LNCaP clone FGC (cell line): ENCODE data around the gene ZMYND12.
A peak's percentile ranks its signal among the peaks of the same experiment; 100 is the strongest.

Experiments used
- DNase-seq: peaks from one replicate; pipeline ENCODE4 v3.0.0-alpha.2; 2011; ENCODE audit warnings: low read depth
- H3K4me3 ChIP-seq: 2 replicates; pipeline ENCODE4 v1.5.1; 2011; ENCODE audit warnings: mild to moderate bottlenecking, low read depth, low read length, control low read depth
- CTCF ChIP-seq: IDR thresholded peaks from 2 replicates; pipeline ENCODE4 v1.5.1; 2012; ENCODE audit warnings: mild to moderate bottlenecking; ENCODE audit not compliant: control insufficient read depth, insufficient read depth; ENCODE audit errors: extremely low read depth

Gene ZMYND12

DNA sequence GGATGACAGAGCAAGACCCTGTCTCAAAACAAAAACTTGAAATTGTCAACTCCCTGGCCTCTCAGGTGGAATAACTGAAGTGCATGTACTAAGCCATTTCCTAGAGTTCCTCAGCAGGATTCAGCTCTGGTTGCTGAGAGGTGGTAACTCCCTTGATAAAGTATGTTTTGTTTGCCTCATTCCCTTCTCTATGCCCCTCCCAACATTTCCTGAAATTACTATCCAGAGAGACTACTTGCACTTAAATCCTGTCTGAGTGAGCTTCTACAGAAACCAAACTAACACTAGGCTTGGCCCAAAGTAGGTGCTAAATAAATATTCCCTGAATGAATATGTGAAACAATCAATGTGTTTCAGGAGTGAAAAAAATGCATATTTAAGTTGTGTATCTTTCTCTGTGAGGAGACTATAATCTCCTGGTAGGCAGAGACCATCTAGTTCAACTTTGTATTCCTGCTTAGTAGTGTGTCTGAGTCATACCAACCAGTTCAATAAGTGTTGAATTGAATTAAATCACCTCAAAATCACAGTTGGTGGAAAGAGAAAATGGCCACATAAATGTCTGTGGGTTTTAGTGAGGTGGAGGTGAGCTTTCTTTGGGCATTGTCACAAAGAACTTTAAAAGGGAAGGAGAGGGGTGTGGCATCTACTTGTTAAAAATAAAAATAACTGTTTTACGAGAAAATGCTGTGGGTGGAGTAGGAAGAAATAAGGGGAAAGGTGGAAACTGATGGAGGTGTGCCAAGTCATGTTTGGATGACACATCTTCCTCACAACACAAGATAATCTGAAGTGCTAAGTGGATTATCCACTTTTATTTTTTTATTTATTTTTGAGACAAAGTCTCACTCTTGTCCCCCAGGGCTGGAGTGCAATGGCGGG is 62.6 kb downstream of the ZMYND12 start:
- no peak overlapping the region for H3K4me3 ChIP-seq
- no peak for TF ChIP-seq CTCF
- peak; percentile 56 for DNase-seq

GRCh38 chr1:42392255-42392654 is 63.6 kb downstream of the ZMYND12 start:
- no peak overlapping the region for H3K4me3 ChIP-seq
- DNase-seq, result no peak
- no peak for TF ChIP-seq CTCF

DNA sequence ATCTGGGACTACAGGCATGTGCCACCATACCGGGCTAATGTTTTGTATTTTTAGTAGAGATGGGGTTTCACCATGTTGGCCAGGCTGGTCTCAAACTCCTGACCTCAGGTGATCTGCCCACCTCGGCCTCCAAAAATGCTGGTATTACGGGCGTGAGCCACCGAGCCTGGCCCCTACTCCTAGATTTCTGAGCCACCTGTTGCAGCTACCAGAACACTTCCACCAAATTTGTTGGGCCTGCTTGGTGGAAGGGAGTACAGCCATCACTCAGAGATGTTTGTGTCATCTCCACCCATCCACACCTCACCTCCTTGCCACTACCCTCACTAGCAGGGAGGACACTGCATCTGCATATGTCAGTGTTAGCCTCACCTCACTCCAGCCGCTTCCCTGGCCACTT is 69.8 kb downstream of the ZMYND12 start:
- DNase-seq, result no peak
- no peak overlapping the region for H3K4me3 ChIP-seq
- TF ChIP-seq CTCF, result no peak

- no peak overlapping the region for H3K4me3 ChIP-seq
- no peak for DNase-seq
- TF ChIP-seq CTCF, result no peak
Observed at GRCh38 chr1:42385283-42385682, 70.5 kb downstream of the ZMYND12 start.

DNA sequence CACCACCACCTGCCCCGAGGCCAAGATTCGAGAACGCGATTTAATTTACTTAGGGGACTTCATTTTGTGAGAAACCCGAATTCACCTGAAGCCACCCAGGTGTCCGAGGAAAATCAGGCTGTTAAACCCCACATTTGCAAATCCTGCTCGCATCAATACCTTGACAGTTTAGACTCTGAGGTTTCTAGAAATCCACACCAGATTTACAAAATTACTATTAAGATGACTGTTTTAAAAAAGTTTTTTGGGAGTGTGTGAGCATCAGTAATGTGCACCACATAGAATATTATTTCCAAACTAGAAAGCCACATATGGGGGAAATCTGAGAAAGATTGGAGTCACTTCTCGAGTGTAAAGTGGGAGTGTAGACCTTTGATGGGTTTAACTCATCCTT is 74.5 kb downstream of the ZMYND12 start:
- no peak for DNase-seq
- TF ChIP-seq CTCF, result no peak
- peak overlapping the region; percentile 56 for H3K4me3 ChIP-seq

DNA sequence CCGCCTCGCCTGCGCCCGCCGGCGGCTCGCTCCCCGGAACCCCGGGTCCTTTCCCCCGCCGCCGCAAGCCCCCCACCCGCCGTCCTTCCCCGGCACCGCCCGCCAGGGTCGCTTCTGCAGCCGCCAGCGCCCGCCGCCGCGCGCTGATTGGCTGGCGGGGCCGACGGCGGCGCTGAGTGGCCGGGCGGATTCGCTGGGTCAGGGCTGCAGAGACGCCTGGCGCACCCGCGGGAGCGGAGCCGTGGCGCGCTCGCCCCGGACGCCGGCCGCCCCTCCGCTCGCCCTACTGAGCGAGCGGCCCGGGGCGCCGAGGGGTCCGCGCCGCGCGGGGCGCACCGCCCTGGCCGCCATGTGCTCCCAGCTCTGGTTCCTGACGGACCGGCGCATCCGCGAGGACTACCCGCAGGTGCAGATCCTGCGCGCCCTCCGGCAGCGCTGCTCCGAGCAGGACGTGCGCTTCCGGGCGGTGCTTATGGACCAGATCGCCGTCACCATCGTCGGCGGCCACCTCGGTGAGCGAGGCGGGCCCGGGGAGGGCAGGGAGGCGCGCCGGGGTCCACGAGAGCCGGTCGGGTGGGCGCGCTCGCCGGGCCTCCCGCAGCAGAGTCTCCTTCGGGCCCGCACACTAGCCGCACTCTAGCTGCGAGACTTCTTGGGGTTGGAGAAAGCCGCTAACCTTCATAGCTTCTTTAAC is 75.1 kb downstream of the ZMYND12 start, which contains the start of gene RIMKLA:
TSS of gene RIMKLA (plus strand) at position 207 of the 694 bp plus-strand sequence. CDS start at position 350, 143 bp downstream.
- TF ChIP-seq CTCF, result no peak
- no peak for DNase-seq
- peak within 1 kb of the TSS; percentile 56 for H3K4me3 ChIP-seq
